Measurements from ENCODE around the gene GIT2.
A peak's percentile ranks its signal among the peaks of the same experiment; 100 is the strongest.

Gene GIT2

GRCh38 chr12:109972821-109973220 is 23.3 kb downstream of the GIT2 start:
- no peak for DNase-seq (ENCODE audit: low read depth)

- no peak for DNase-seq (ENCODE audit: low read depth)
These were observed 27.4 kb downstream of the GIT2 start for GRCh38 chr12:109968801-109969200.

GRCh38 chr12:109968032-109968420 is 28.1 kb downstream of the GIT2 start:
- DNase-seq (ENCODE audit: low read depth) = no peak

GRCh38 chr12:109967383-109968031 is 28.7 kb downstream of the GIT2 start:
- DNase-seq (ENCODE audit: low read depth) = no peak

GRCh38 chr12:109966546-109966945 is 29.6 kb downstream of the GIT2 start:
- DNase-seq (ENCODE audit: low read depth) = no peak

GRCh38 chr12:109963743-109964429 is 32.3 kb downstream of the GIT2 start:
- peak; percentile 82 for DNase-seq (ENCODE audit: low read depth)

GRCh38 chr12:109963330-109963729 is 32.8 kb downstream of the GIT2 start:
- DNase-seq (ENCODE audit: low read depth) = no peak

GRCh38 chr12:109962398-109962797 is 33.8 kb downstream of the GIT2 start:
- peak; percentile 48 for DNase-seq (ENCODE audit: low read depth)

- no peak for DNase-seq (ENCODE audit: low read depth)
These were observed 34.6 kb downstream of the GIT2 start for GRCh38 chr12:109961612-109962011.

GRCh38 chr12:109961201-109961600 is 35.0 kb downstream of the GIT2 start:
- peak; percentile 52 for DNase-seq (ENCODE audit: low read depth)

- no peak for DNase-seq (ENCODE audit: low read depth)
These were observed 36.6 kb downstream of the GIT2 start for GRCh38 chr12:109959411-109960093.

- DNase-seq (ENCODE audit: low read depth) = no peak
These were observed 37.8 kb downstream of the GIT2 start for GRCh38 chr12:109958374-109958773.

- DNase-seq (ENCODE audit: low read depth) = no peak
These were observed 42.5 kb downstream of the GIT2 start for GRCh38 chr12:109953656-109954055.

GRCh38 chr12:109952873-109953272 is 43.3 kb downstream of the GIT2 start:
- DNase-seq (ENCODE audit: low read depth) = no peak

GRCh38 chr12:109952160-109952858 is 43.9 kb downstream of the GIT2 start:
- no peak for DNase-seq (ENCODE audit: low read depth)

- peak; percentile 85 for DNase-seq (ENCODE audit: low read depth)
These were observed 44.4 kb downstream of the GIT2 start for GRCh38 chr12:109951751-109952150.

- DNase-seq (ENCODE audit: low read depth) = peak; percentile 93
These were observed 45.0 kb downstream of the GIT2 start for GRCh38 chr12:109951136-109951535.

- DNase-seq (ENCODE audit: low read depth) = no peak
These were observed 45.5 kb downstream of the GIT2 start for GRCh38 chr12:109950625-109951024.

GRCh38 chr12:109949089-109949488 is 47.1 kb downstream of the GIT2 start:
- peak; percentile 67 for DNase-seq (ENCODE audit: low read depth)

GRCh38 chr12:109948368-109948767 is 47.8 kb downstream of the GIT2 start:
- DNase-seq (ENCODE audit: low read depth) = no peak

GRCh38 chr12:109947521-109947920 is 48.6 kb downstream of the GIT2 start:
- peak; percentile 78 for DNase-seq (ENCODE audit: low read depth)

GRCh38 chr12:109946913-109947312 is 49.3 kb downstream of the GIT2 start:
- DNase-seq (ENCODE audit: low read depth) = no peak

- DNase-seq (ENCODE audit: low read depth) = peak; percentile 81
These were observed 49.7 kb downstream of the GIT2 start for GRCh38 chr12:109946505-109946904.

Data from iris pigment epithelial cell (primary cell).